Activated CD4-positive, alpha-beta T cell treated with anti-CD3 and anti-CD28 coated beads, Interleukin-2, Interleukin-4, amounts not matched to agents 100 ng/mL and 50 ng/mL, durations not matched to agents 16 hours and 8 hours (primary cell): ENCODE measurements around the gene RNASE12.
A peak's percentile ranks its signal among the peaks of the same experiment; 100 is the strongest.
"Not testable (repeated sequence)": the region's sequence is repeated elsewhere in the genome, so short reads cannot be mapped to it uniquely, and the experiment has no call there.

Source experiments
- DNase-seq: peaks from one replicate; pipeline ENCODE4 v3.0.0-alpha.2; 2020; ENCODE audit warnings: low spot score

RNASE12 gene

DNA sequence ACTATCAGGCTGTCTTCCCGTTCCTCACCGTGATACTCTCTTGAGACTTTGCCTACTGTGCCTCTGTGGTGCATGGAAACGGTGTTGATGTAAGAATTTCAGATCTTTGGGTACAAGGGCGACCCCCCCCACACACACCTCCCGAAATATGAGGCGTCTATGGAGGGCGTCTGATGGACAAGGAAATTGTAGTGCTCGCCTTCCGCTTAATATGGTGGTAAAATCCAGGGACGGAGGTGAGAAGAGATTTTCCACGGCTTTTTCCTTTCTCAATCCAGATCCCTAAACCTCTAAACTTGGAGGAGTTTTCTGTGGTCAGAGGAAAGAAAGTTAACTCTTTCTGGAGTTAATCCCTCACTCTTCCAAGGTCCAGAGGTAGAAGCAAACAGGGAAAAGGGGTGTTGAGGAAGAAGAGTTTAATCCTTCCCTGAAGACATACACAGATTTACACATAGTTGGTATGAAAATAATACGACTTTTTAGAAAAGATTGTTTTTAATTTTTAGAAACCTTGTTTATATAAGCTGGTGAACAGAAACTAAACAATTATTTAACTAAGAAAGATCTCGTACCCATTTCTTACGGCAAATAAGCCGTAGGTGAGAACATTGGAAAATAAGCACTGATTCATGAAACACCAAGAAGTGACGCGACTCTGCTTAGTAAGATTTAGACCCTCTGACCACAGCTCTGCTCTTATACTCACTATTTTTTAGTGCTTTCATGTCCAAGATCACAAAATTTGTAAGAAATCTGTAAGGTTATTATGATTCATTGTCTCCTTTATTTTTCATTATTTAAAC, 23.1 kb upstream of the RNASE12 start:
- no peak for DNase-seq

DNA sequence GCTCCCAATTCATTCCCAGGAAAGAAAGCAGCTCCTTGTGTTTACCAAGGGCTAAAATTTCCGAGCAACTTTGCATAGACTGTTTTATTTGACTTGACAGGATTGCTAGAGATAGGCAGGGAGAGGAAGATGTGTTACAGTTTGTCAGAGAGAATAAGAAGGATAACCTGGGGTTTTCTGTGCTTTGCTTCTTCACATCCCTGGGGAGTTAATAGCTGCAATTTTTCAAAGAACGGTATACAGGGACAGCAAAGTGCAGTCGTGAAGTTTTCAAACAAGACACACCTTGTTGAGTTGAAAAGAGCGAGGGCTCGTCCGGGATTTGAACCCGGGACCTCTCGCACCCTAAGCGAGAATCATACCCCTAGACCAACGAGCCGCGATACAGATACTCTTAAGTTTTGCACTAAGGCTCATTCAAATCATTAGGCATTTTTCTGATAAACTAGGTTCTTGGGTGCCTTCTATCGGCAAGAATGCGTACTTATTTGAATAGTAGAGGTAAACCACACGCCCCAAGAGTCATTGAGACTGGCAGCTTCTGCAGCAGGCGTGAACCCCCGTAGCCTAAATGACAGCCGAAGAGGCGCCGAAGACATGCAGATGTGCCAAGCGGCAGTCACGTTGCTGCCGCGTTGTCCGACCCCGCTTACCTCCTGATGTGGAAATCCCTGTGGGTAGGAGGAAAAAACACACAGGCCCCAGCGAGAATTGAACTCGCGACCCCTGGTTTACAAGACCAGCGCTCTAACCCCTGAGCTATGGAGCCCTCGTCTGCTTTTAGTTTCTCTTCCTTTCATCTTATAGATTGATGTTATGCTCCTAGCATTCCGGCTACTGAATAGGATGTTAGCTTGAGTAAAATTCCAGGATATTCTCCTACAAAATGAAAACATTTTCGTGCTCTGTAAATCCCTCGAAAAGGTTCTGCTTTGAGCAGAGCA, 22.2 kb upstream of the RNASE12 start:
- peak; percentile 96 for DNase-seq

DNA sequence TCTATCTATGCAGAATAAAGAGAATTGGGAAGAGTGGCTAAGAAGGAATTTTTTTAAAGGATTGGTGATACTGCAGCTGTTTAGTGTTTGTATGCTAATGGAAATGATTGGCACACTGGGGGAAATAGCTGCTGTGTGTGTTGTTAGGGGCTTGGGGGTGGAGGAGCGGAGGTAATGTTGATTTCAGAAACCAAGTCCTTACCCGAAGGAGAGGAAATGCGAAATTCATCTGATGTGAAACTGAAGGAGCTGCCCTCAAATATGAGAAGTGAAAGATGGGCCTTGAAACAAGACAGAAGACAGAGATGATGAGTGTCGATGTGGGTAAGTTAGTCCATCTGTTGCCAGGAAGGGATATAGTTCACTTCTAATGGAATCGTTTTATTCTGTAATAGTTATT, 21.2 kb upstream of the RNASE12 start:
- DNase-seq, result no peak

DNA sequence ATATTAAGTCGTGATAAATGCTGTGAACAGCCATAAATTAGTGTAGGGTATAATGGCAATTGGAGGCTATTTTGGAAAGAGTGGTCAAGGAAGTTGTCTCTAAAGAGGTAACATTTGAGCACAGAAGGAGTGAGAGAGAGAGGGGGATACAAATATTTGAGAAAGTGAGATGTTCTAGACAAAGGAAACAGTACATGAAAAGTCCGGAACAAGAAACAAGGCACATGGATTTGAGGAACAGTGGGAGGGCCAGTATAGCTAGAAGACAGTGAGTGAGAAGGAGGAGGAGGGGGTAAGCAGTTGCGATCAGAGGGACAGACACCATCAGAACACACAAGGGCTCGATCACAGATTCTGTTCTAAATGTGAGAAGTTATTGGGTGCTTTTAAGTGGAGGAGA, 20.1 kb upstream of the RNASE12 start:
- DNase-seq, result no peak

DNA sequence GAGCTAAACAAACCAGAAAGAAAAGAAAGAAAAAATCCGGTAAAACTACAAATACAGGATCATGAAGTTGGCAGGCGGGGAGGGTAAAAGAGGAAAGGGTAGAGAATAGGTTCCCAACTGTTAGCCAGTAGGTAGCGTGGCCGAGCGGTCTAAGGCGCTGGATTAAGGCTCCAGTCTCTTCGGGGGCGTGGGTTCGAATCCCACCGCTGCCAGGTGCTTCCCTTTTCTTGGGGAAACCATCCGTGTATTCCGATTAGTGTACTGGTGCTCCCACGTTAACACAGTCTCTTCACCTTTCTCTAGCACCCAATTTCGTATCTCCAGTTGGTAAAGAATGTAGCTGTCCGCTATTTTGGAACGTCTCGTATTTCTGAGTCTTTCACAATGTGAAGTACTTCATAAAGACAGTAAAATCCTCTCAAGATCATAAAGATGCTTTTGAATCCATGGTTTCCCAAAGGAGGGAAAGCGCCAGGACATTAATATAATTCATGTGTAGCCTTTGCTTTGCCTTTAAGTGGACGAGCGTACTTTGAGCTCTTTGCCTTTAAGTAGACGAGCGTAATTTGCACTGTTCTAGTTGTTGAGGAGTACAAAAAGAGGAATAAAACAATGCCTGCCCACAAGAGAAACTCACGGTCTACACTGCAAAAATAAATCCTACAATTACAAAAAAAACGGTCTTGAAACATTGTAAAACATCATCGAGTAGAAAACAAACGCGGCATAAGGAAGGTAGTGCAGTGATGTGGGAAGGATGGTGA, 19.0 kb upstream of the RNASE12 start:
- DNase-seq, result peak; percentile 87

DNA sequence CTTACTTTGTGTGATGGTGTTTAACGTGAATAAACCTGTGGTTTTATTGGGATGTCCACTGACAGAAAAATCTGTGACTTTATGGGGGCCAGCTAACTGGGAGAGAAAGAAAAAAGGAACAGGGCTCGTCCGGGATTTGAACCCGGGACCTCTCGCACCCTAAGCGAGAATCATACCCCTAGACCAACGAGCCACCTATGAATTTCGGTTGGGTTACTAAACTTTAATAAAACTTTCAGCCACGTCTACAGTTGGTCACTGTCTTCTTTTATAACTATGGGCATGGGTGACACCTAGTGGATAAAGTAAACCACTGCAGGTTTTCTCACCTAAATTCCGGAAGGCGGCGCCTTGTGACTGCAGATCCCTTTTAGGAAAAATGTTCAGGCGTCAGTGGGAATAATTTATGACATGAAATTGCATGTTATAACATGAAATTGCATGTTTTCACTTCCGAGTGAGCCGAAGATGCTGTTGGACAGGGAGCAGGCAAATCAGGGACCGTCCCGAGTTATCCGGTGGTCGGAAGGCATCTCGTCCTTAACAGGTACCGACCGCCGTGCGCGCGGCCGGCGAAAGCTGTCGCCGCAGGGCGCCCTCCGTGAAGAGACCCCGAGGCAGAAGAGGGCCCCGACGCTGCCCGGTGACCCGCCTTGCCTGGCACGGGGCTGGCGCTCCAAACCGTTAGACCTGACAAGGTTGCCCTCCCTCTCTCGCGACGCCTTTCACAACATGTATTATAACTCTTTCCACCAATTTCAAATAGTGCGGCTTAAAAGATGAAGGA, 18.2 kb upstream of the RNASE12 start:
- DNase-seq, result peak; percentile 92

DNA sequence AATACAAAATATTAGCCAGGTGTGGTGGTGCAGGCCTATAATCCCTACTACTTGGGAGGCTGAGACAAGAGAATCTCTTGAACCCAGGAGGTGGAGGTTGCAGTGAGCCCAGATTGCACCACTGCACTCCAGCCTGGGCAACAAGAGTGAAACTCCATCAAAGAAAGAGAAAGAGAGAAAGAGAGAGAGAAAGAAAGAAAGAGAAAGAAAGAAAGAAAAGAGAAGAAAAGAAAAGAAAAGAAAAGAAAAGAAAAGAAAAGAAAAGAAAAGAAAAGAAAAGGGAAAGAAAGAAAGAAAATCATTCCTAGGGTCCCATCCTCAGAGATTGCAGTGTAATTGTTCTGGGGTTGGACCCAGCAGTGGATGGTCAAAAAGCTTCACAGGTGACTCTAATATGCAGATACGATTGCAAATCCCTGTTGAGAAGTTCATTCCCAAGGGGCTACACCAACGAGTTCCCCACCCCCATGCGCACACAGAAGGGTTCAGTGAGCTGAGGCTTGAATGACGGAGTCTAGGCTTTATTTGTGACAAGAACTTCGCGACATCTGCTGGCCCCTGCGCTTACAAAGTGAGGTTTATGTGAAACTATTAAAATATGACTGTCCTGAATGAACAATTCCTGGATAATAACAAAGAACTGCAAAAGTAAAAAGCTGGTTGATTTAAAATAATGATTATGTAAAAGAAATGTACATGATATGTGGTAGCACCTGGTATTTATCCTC, 17.4 kb upstream of the RNASE12 start:
- no peak for DNase-seq

DNA sequence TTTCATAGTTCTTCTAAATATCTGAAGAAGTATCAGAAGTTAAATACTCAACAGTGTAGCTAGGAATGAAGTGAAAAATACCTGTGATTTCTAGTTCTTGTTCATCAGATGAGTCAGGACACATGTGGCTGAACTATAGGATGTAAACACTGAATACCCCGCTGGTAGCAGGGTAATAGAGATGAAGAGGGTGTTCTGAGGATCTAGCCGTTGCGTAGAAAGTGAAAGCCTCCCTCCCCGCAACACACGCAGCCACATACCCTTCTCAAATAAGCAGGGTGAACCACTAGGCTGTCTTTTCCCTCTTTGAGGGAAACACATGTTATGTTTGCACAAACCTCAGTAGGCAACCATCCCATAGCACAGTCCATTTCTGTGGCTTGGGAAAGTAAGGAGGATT, 16.4 kb upstream of the RNASE12 start:
- DNase-seq, result peak; percentile 37

DNA sequence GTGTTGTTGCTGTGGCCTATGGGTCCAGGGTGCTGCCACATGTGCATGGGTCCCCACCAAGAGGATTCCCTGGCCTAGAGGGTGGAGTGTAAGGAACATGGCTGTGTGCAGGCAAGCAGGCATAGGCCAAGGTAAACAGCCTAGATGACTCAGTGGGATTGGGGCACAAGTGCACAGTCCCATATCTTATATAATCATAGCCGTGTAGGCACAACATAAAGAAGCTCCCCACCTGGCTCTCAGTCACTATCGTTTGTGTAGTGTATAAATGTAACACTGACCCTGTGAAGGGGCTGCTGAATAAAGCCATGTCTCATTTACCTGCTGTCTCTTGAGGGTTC, 15.7 kb upstream of the RNASE12 start:
- no peak for DNase-seq

DNA sequence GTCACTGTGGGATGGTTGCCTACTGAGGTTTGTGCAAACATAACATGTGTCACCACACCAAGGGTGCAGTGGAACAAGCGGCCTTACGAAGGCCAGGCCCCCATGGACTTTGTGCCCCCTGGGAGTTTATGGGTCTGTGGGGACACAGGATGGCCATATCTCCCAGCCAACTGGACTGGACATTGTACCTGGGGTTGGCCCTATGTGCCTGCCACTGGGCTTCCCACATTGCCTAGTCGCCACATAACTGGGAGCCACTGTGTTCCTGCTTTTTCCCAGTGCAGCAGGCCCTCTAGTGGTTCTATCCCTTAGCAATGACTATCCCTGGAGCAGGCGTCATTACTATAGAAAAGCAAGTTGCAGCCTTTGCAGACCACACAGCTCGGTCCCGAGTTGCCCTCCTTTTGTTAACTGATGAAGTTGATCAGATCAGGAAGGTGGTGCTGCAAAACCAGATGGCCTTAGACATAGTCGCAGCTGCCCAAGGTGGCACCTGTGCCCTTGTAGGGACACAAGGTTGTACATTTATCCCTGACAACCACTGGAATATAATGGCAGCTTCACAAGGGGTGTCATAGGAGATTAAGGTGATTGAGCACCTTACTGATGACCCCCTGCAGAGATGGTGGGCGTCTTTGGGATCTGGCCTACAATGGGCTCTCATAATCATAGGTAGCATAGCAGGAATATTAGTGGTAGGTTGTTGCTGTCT, 15.2 kb upstream of the RNASE12 start:
- no peak for DNase-seq

DNA sequence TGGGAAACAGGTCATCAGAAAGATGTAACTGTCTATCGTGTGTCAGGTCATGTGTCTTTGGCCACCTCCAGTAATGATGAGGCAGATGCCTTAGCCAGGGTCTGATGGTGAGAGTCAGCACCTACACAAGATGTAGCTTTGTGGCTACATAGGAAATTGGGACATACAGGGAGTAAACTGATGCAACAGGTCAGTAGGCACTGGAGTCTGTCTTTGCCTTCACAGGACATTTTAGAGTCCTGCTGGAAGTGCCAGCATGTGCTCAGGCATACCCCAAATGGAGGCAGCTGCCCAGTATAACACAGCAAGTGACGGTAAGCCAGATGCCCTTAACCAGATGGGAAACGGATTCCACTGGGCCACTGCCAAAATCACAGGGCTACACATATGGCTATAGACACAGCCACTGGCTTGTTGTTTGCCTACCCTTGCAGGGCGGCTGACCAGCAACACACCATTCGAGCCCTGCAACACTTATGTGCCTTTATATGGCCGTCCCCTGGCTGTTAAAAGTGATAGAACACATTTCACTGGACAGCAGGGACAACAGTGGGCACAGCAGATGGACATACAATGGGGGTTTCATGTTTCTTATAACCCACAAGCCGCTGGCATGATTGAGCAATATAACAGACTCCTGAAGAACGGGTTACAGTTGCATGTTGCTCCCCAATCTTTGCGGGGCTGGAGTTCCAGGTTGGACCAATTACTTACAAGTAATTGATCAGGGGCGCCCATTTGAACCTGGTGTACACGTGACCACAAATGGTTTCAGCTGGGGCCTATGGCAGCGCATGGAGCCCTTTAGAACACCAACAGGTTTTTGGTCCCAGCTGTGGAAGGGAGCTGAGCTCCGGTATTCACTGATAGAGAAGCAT, 12.9 kb upstream of the RNASE12 start:
- DNase-seq, result no peak

DNA sequence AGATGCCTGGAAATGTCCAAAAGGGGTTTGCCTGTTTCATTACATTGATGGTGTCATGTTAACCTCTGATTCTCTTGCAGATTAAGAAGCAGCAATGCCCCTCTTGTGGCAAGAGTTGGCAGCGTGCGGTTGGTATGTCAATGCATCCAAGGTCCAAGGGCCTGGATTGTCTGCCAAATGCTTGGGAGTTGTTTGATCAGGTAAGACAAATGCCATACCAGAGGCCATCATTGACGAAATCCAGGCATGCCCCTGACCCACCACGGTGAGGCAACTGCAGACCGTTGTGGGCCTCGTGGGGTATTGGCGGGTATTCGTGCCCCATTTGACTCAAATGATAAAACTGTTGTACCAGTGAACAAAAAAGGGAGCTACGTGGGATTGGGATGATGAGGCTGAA, 11.4 kb upstream of the RNASE12 start:
- DNase-seq, result no peak

DNA sequence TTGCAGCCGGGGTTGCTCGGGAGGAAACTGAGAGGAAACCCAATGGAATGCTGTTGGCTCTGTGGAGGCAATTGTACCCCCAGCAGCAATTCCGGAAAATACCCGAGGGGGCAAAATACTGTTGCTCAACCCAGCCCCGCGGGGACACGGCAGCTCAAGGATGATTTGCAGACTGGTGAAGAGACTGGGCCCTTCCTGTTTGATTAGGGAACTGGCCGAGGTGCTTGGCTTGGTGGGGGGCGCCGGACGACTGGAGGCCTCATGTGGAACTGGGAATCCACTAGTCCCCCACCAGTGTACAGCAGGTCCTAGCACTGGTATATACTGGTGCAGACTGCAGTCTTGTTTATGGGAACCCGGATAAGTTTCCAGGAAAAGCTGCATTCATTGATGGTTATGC, 10.3 kb upstream of the RNASE12 start:
- no peak for DNase-seq

DNA sequence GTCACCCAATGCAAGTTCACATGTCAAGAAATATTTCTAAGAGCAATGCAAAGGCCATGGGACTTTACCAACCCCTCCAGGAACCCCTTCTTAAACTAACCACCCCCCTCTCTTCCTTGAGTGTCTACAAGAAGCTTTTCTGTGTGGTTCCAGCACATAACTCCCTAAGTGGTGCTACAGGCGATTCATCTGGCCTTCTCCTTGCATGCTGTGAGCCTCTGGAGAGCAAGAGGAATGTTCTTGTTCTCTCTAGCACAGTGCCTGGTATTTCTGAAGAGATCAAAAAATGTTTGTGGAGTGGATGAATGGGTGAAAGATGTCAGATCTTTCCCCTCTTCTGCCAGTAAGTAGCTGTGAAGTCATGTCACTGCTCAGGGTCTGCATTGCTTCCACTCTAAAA, 5.9 kb upstream of the RNASE12 start:
- DNase-seq, result no peak

DNA sequence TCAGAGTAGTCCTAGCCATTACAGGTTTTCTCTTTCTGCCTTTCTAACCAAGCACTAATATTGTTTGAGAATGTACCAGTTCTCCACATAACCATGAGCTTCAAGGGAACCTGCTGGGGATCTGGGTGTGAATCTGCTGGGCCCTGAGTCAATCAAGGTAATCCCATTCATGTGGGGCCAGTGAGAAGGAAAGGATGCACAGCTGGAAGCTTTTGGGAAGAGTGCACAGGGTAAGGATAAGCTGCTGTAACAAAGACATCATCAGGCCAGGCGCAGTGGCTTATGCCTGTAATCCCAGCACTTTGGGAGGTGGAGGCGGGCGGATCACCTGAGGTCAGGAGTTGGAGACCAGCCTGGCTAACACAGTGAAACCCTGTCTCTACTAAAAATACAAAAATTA, 4.5 kb upstream of the RNASE12 start:
- DNase-seq, result not testable (repeated sequence)

DNA sequence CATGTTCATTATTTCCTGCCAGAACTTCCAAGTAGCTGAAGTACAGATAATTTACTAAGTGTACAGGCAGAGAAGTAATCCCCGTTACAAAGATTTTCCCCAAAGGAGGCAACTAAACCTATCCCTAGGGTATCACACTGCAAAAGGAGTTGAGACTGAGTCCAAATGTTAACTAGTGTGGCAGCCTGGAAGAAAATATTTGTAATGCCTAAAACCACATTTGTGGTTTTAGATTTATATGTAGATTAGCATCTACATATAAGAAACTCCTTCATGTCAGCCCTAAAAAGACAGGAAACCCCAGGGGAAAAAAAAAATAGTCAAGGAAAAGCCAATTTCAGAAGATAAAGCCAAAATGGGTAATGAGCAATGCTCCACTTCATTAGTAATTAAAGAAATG, 1.4 kb upstream of the RNASE12 start:
- DNase-seq, result no peak

DNA sequence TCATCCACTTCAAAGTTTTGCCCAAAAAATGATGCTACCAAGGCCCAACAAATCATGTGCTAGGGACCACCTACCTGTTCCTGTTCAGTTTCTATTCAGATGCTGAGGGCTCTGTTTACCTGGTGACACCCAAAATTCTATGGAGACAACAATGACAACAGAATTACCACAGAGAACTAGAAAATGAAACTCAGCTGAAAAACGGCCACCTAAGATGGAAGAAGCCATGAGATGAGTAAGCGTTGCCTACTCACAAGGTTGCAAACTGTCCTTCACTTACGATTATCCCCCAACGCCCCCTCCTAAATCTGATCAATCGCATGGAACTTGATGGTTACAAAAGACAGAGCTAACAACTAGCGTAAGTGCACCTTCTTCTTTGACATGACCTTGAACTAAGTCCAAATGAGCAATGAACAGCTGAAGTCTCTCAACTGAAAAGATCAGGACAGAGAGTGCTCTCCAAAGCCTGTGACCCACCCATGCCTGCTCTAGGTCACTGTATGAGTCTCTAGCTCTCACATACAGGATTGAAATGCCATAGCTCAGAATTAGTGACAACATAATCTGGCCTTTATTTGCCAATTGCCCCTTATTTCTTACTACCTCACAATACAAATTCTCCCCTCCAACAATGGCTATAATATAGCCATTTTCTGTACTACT, 3.6 kb downstream of the RNASE12 start, which contains the start of gene RNASE11:
Gene RNASE11 (minus strand): TSS at position 513 of the 666 bp plus-strand sequence.
- DNase-seq, result peak; percentile 32

DNA sequence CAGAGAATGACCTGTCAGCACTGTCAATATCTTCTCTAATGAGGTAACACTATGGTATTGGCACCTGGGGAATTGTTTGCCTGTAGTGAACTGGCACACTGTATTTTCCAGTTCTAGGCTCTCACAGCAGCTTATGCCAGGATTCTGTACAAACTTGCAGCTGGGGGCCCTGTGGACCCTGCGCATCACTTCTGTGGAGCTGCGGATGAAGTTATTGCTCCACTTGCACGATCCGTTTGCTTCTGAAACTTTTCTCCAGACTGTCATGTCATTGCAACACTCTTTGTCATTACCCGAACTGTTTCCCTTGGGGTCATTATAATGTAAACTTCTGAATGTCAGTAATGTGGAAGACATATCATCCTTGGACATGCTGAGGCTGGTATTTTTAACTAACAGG, 7.3 kb downstream of the RNASE12 start:
- no peak for DNase-seq

DNA sequence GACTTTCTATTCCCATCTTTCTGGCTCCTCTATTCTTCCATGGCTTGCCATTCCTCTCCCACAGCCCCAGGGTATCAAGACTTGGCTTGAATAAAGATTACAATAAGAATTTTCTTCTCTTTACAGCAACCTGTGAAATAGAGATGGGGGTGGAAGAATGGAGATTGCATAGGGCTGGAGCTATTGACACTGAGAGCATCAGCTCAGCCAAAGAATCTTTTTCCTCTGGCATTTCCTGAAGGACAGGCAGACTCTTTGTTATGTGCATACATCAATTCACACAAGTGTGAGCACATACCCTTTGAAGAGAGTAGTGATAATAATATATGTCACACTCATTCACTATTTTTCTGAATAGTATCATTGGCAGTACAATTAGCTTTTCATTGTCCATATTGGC, 8.0 kb downstream of the RNASE12 start:
- DNase-seq, result no peak
